GM12873 (cell line): ENCODE results near the gene ADGRG6.

ENCODE experiments used
- TF ChIP-seq, protein P1 (sequence below): IDR thresholded peaks from 2 replicates; pipeline ENCODE4 v1.5.1; 2012; ENCODE audit warnings: low read depth, mild to moderate bottlenecking, moderate library complexity, low read length, control low read depth; ENCODE audit not compliant: insufficient read depth; ENCODE audit errors: missing control alignments

The ADGRG6 gene

DNA sequence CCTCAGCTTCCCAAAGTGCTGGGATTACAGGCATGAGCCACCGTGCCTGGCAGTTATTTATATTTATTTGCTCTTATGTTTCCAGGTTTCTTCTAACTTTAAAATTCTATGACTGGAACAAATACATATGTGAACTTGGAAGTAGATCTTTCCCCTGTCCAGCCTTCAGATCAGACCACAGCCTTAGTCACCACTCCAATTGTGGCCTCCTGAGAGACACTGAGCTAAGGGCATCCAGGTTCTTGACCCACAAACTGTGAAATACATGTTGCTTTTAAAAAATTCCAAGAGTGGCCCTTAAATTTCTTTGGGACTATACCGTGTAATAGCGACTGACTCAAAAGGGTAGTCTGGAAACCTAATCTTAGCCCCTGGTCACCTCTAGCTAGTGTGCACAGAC, 1.5 kb upstream of the ADGRG6 start:
- TF ChIP-seq, protein P1, sequence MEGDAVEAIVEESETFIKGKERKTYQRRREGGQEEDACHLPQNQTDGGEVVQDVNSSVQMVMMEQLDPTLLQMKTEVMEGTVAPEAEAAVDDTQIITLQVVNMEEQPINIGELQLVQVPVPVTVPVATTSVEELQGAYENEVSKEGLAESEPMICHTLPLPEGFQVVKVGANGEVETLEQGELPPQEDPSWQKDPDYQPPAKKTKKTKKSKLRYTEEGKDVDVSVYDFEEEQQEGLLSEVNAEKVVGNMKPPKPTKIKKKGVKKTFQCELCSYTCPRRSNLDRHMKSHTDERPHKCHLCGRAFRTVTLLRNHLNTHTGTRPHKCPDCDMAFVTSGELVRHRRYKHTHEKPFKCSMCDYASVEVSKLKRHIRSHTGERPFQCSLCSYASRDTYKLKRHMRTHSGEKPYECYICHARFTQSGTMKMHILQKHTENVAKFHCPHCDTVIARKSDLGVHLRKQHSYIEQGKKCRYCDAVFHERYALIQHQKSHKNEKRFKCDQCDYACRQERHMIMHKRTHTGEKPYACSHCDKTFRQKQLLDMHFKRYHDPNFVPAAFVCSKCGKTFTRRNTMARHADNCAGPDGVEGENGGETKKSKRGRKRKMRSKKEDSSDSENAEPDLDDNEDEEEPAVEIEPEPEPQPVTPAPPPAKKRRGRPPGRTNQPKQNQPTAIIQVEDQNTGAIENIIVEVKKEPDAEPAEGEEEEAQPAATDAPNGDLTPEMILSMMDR = no peak

DNA sequence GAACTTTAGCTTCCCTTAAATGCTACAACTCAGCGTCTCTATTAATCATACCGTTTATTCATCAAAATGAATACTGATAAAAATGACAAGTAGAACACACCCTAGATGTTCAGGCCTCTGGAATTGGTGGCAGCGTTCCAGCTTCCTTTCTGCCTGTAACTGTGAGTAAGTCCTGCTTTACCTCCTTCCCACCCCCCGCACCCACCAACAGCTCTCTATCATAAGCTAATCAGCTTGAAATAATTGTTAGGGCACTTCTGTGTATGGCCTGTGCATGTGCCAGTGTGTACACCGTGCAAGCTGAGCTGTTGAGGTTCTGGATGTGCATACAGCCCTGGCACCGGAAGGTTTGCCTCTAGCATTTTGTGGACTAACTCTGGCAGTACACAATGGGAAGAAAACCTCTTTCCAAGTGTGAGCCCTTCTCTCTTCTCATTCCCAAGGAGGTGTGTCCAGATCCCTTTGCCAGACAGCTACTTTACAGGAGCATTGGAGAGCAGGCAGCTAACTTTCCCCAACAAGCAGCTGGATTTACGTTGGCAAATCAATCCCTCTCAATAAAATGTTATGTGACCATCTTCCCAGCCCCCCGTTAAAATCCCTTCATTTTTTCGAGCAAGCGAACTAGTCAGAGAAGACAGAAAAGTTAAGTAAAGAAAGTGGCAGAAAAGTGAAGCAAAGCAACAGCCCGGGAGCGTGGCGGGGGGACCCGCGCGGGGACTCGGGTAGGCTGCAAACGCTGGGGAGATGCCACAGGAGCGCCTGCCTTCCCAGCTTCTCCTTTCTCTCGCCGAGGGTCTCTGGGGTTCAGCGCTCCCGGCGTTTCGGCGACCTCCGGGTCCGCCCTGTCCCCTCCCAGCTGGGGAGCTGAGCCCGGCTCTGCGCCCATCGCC, 803 bp upstream of the ADGRG6 start:
- TF ChIP-seq, protein P1 = no peak

DNA sequence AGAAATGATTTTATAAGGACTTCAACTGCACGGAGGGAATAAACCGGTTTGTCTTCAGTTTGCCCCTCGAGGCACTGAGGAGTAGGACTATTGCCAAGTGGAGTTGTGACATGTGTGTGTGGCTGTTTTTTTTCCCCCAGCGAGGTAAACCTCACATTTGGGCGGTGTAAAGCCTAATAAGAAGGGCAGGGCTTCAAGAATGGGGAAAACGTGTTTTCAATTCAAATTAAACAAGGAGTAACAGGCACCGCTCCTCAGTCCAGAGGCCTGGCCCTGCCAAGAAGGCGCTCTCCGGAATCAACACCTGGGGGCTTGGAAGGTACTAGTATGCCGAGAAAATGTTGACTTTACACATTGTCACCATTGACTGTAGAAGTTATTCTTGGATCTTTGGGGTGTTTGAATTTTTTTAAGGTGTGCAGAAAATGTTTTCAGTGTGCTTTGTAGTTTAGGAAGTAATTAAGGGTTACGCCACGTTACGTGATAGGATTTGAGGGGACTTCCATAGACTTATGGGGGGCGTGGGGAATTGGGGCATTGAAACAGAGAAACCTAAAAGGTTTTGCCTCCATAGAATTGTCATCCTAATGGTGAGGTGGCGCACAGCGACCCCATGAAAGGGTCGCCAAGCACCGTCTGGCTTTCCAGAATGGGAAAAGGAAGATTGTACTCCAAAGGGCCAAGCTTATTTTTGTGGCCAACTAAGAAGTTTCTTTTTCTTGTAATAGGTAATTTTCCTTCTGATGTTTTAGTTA, 791 bp downstream of the ADGRG6 start:
- TF ChIP-seq, protein P1 = no peak

DNA sequence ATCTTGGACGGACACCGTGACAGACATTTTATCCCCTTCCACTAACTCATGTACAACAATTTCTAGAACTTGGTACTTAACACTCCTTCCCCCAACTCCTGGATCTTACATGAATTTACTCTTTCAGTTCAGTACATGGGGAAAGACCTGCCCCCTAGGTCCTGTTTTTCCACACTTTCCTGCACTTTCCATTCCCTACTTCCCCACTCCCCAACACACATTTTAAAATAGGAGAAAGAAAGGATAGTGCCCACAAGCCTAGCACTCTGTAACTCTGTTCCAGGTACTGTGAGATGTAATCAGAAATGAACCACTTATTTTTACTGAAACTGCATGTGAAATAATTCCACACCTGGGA, 1.3 kb downstream of the ADGRG6 start:
- TF ChIP-seq, protein P1 = no peak

DNA sequence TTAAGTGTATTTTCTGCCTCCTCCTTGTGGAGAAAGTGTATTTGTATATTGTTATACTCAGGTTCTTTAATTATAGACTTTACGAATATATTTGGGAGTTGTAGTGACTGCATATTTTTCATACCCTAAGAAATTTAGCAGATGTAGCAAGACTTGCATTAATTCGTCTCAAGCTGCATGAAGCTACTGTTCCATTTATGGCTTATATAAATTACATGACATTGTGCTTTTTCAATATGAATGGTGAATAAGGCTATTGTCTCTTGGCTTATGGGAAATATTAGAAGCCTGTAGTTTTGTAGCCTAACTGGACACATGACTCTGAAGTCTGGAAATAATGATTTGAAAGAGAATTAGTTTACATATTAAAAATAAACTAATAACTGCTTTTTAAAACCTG, 2.4 kb downstream of the ADGRG6 start:
- TF ChIP-seq, protein P1 = no peak

DNA sequence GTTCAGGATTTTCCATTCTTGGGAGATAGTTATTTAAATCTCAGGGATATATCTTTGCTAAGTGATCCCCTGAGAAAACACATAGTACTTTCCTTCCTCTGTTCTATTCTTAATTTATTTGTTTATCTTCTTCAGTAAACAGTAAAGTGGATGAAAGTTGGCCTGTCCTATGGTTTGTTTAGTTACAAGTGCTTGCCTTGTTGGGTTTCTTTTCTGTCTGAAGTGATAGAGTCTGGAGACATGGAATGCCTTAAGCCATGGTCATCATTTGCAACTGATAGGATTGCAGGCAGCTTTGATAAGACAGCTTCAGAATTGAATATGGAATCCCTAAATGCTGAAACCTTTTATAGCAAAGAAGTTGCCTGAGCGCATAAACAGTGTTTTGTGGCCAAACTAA, 4.9 kb downstream of the ADGRG6 start:
- TF ChIP-seq, protein P1 = no peak
